HEK293 (cell line): ENCODE measurements around the gene ANKRD1.

ENCODE experiments used
- EGR2 ChIP-seq: fragments of 450-650 bp; formaldehyde crosslinking; IDR thresholded peaks from 2 replicates; pipeline ENCODE4 v1.5.1; 2016; ENCODE audit warnings: low read depth, missing biosample characterization, missing genetic modification characterization
- MYNN ChIP-seq: fragments of 450-650 bp; formaldehyde crosslinking; IDR thresholded peaks from 2 replicates; pipeline ENCODE4 v1.5.1; 2016; ENCODE audit warnings: missing biosample characterization, missing genetic modification characterization, borderline replicate concordance
- OSR2 ChIP-seq: fragments of 450-650 bp; formaldehyde crosslinking; IDR thresholded peaks from 2 replicates; pipeline ENCODE4 v1.5.1; 2016; ENCODE audit warnings: missing biosample characterization, missing genetic modification characterization
- OVOL3 ChIP-seq: fragments of 450-650 bp; formaldehyde crosslinking; IDR thresholded peaks from 2 replicates; pipeline ENCODE4 v1.5.1; 2016; ENCODE audit warnings: missing biosample characterization, missing genetic modification characterization
- PRDM2 ChIP-seq: fragments of 450-650 bp; formaldehyde crosslinking; IDR thresholded peaks from 2 replicates; pipeline ENCODE4 v1.5.1; 2016; ENCODE audit warnings: missing biosample characterization, missing genetic modification characterization, borderline replicate concordance
- TCF7L2 ChIP-seq: IDR thresholded peaks from 2 replicates; pipeline ENCODE4 v1.6.1; 2011; ENCODE audit warnings: low read depth, mild to moderate bottlenecking, inconsistent platforms, low read length, moderate library complexity, borderline replicate concordance
- ZEB2 ChIP-seq: fragments of 450-650 bp; formaldehyde crosslinking; IDR thresholded peaks from 2 replicates; pipeline ENCODE4 v1.5.1; 2016; ENCODE audit warnings: missing biosample characterization, missing genetic modification characterization
- ZNF148 ChIP-seq: fragments of 450-650 bp; formaldehyde crosslinking; IDR thresholded peaks from 2 replicates; pipeline ENCODE4 v1.5.0; 2017; ENCODE audit warnings: missing biosample characterization, missing genetic modification characterization, borderline replicate concordance
- ZNF239 ChIP-seq: fragments of 450-650 bp; formaldehyde crosslinking; IDR thresholded peaks from 2 replicates; pipeline ENCODE4 v1.5.1; 2016; ENCODE audit warnings: missing biosample characterization, missing genetic modification characterization
- ZNF350 ChIP-seq: fragments of 450-650 bp; formaldehyde crosslinking; IDR thresholded peaks from 2 replicates; pipeline ENCODE4 v1.5.0; 2017; ENCODE audit warnings: missing biosample characterization, mild to moderate bottlenecking, missing genetic modification characterization
- ZNF362 ChIP-seq: fragments of 450-650 bp; formaldehyde crosslinking; IDR thresholded peaks from 2 replicates; pipeline ENCODE4 v1.5.1; 2016; ENCODE audit warnings: missing biosample characterization, missing genetic modification characterization
- ZNF391 ChIP-seq: fragments of 450-650 bp; formaldehyde crosslinking; IDR thresholded peaks from 2 replicates; pipeline ENCODE4 v1.5.1; 2016; ENCODE audit warnings: low read depth, missing biosample characterization, missing genetic modification characterization, borderline replicate concordance
- TF ChIP-seq, protein P1 (sequence below): fragments of 450-650 bp; formaldehyde crosslinking; IDR thresholded peaks from 2 replicates; pipeline ENCODE4 v1.5.1; 2016; ENCODE audit warnings: missing biosample characterization, missing genetic modification characterization
- TF ChIP-seq, protein P2 (sequence below): fragments of 450-650 bp; formaldehyde crosslinking; conservative IDR thresholded peaks from 2 replicates; pipeline ENCODE4 v1.5.1; 2016; ENCODE audit warnings: low read depth, missing biosample characterization, missing genetic modification characterization
- TF ChIP-seq, protein P3 (sequence below): fragments of 450-650 bp; formaldehyde crosslinking; IDR thresholded peaks from 2 replicates; pipeline ENCODE4 v1.5.1; 2016; ENCODE audit warnings: missing biosample characterization, missing genetic modification characterization

The ANKRD1 gene

GRCh38 chr10:90968328-90969081, 47.6 kb upstream of the ANKRD1 start (continued):
- TF ChIP-seq ZNF362 (tag by site-specific recombination) (no peak), ZNF148 (tag by site-specific recombination) (no peak), ZNF391 (tag by site-specific recombination) (no peak), PRDM2 (tag by site-specific recombination) (no peak), ZNF350 (tag by site-specific recombination) (no peak), OSR2 (tag by site-specific recombination) (peak; percentile 64), ZNF239 (tag by site-specific recombination) (no peak), MYNN (tag by site-specific recombination) (no peak), EGR2 (tag by site-specific recombination) (no peak), OVOL3 (no peak), ZEB2 (no peak), TCF7L2 (peak; percentile 47; the same call in 1 of the 2 replicates)
- TF ChIP-seq, protein P1, sequence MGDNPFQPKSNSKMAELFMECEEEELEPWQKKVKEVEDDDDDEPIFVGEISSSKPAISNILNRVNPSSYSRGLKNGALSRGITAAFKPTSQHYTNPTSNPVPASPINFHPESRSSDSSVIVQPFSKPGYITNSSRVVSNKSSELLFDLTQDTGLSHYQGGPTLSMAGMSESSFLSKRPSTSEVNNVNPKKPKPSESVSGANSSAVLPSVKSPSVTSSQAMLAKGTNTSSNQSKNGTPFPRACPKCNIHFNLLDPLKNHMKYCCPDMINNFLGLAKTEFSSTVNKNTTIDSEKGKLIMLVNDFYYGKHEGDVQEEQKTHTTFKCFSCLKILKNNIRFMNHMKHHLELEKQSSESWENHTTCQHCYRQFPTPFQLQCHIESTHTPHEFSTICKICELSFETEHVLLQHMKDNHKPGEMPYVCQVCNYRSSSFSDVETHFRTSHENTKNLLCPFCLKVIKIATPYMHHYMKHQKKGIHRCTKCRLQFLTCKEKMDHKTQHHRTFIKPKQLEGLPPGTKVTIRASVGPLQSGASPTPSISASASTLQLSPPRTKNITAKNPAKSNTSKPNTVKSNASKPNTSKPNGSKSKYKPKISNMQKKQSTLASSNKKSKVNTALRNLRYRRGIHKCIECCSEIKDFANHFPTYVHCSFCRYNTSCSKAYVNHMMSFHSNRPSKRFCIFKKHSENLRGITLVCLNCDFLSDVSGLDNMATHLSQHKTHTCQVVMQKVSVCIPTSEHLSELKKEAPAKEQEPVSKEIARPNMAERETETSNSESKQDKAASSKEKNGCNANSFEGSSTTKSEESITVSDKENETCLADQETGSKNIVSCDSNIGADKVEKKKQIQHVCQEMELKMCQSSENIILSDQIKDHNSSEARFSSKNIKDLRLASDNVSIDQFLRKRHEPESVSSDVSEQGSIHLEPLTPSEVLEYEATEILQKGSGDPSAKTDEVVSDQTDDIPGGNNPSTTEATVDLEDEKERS, result no peak
- TF ChIP-seq, protein P2, sequence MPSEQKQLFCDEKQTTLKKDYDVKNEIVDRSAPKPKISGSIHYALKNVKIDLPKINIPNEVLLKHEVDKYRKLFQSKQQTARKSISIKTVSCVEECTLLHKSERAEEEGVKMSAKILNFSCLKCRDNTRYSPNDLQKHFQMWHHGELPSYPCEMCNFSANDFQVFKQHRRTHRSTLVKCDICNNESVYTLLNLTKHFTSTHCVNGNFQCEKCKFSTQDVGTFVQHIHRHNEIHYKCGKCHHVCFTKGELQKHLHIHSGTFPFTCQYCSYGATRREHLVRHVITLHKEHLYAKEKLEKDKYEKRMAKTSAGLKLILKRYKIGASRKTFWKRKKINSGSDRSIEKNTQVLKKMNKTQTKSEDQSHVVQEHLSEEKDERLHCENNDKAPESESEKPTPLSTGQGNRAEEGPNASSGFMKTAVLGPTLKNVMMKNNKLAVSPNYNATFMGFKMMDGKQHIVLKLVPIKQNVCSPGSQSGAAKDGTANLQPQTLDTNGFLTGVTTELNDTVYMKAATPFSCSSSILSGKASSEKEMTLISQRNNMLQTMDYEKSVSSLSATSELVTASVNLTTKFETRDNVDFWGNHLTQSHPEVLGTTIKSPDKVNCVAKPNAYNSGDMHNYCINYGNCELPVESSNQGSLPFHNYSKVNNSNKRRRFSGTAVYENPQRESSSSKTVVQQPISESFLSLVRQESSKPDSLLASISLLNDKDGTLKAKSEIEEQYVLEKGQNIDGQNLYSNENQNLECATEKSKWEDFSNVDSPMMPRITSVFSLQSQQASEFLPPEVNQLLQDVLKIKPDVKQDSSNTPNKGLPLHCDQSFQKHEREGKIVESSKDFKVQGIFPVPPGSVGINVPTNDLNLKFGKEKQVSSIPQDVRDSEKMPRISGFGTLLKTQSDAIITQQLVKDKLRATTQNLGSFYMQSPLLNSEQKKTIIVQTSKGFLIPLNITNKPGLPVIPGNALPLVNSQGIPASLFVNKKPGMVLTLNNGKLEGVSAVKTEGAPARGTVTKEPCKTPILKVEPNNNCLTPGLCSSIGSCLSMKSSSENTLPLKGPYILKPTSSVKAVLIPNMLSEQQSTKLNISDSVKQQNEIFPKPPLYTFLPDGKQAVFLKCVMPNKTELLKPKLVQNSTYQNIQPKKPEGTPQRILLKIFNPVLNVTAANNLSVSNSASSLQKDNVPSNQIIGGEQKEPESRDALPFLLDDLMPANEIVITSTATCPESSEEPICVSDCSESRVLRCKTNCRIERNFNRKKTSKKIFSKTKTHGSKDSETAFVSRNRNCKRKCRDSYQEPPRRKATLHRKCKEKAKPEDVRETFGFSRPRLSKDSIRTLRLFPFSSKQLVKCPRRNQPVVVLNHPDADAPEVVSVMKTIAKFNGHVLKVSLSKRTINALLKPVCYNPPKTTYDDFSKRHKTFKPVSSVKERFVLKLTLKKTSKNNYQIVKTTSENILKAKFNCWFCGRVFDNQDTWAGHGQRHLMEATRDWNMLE (tag by site-specific recombination), result no peak
- TF ChIP-seq, protein P3, sequence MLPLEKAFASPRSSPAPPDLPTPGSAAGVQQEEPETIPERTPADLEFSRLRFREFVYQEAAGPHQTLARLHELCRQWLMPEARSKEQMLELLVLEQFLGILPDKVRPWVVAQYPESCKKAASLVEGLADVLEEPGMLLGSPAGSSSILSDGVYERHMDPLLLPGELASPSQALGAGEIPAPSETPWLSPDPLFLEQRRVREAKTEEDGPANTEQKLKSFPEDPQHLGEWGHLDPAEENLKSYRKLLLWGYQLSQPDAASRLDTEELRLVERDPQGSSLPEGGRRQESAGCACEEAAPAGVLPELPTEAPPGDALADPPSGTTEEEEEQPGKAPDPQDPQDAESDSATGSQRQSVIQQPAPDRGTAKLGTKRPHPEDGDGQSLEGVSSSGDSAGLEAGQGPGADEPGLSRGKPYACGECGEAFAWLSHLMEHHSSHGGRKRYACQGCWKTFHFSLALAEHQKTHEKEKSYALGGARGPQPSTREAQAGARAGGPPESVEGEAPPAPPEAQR (tag by site-specific recombination), result no peak
